Smooth muscle cell (in vitro differentiated cells): Measurements from ENCODE around the gene LRRC59. TPM values are rescaled to one million over a fixed set of nuclear protein-coding genes. Genes with fewer than 3 reads are reported as not detected.

Source experiments
- DNase-seq: peaks from one replicate; lab custom pipeline; 2025; ENCODE audit not compliant: unreplicated experiment; lab: John Stamatoyannopoulos, UW
- H2AFZ ChIP-seq: fragments of 200-600 bp; sonication (generic); 2 replicates; pipeline ENCODE4 v1.6.0; 2016; ENCODE audit warnings: antibody characterized with exemption, low read depth, mild to moderate bottlenecking
- H3F3A ChIP-seq: fragments of 200-600 bp; sonication (generic); 2 replicates; pipeline ENCODE4 v1.6.0; 2017; ENCODE audit warnings: antibody characterized with exemption, low read depth
- H3K27ac ChIP-seq: fragments of 200-600 bp; sonication (generic); 2 replicates; pipeline ENCODE4 v1.5.1; 2016; ENCODE audit warnings: low read depth, mild to moderate bottlenecking
- H3K27me3 ChIP-seq: fragments of 200-600 bp; sonication (generic); 2 replicates; pipeline ENCODE4 v1.6.1; 2016; ENCODE audit warnings: low read depth, mild to moderate bottlenecking
- H3K36me3 ChIP-seq: fragments of 200-600 bp; sonication (generic); 2 replicates; pipeline ENCODE4 v1.5.1; 2016; ENCODE audit warnings: low read depth
- H3K4me1 ChIP-seq: fragments of 200-600 bp; sonication (generic); 2 replicates; pipeline ENCODE4 v1.5.1; 2016; ENCODE audit warnings: low read depth
- H3K4me2 ChIP-seq: fragments of 200-600 bp; sonication (generic); 2 replicates; pipeline ENCODE4 v1.6.0; 2016; ENCODE audit warnings: mild to moderate bottlenecking
- H3K4me3 ChIP-seq: fragments of 200-600 bp; sonication (generic); 2 replicates; pipeline ENCODE4 v1.5.1; 2016; ENCODE audit warnings: mild to moderate bottlenecking
- H3K79me2 ChIP-seq: fragments of 200-600 bp; sonication (generic); 2 replicates; pipeline ENCODE4 v1.6.0; 2016; ENCODE audit warnings: low read depth, mild to moderate bottlenecking
- H3K9ac ChIP-seq: fragments of 200-600 bp; sonication (generic); 2 replicates; pipeline ENCODE4 v1.6.0; 2016; ENCODE audit warnings: low read depth
- H3K9me3 ChIP-seq: fragments of 200-600 bp; sonication (generic); replicated peaks from 2 replicates; pipeline ENCODE4 v1.5.1; 2016; ENCODE audit warnings: low read depth
- H4K20me1 ChIP-seq: fragments of 200-600 bp; sonication (generic); 2 replicates; pipeline ENCODE4 v1.6.0; 2016; ENCODE audit warnings: low read depth
- WGBS: methylation state at CpG from one replicate; pipeline ENCODE4 v1.1.7; 2016; ENCODE audit warnings: low lambda C conversion rate; 5-methylcytosine and 5-hydroxymethylcytosine counted together
- polyA plus RNA-seq: library from polyadenylated mRNA; unstranded; fragments of >200 nt; fragmentation: Nextera tagmentation; extraction: Ambion mirVana; gene quantifications from 2 replicates; pipeline ENCODE4 v1.2.1, GENCODE V29; 2016
- total RNA-seq: library from RNA; depleted of rRNA; stranded (reverse); fragments of >200 nt; gene quantifications from 2 replicates; pipeline ENCODE4 v1.2.3, GENCODE V29; 2014
- TF ChIP-seq, protein P1 (sequence below): fragments of 200-600 bp; sonication (generic); IDR thresholded peaks from 2 replicates; pipeline ENCODE4 v1.5.1; 2017; ENCODE audit warnings: borderline replicate concordance, mild to moderate bottlenecking, antibody characterized with exemption; ENCODE audit not compliant: insufficient read depth, poor library complexity, severe bottlenecking

The LRRC59 gene
- total and polyA plus RNA-seq, 2 experiments from 2014 or later: 160 to 161 TPM

DNA sequence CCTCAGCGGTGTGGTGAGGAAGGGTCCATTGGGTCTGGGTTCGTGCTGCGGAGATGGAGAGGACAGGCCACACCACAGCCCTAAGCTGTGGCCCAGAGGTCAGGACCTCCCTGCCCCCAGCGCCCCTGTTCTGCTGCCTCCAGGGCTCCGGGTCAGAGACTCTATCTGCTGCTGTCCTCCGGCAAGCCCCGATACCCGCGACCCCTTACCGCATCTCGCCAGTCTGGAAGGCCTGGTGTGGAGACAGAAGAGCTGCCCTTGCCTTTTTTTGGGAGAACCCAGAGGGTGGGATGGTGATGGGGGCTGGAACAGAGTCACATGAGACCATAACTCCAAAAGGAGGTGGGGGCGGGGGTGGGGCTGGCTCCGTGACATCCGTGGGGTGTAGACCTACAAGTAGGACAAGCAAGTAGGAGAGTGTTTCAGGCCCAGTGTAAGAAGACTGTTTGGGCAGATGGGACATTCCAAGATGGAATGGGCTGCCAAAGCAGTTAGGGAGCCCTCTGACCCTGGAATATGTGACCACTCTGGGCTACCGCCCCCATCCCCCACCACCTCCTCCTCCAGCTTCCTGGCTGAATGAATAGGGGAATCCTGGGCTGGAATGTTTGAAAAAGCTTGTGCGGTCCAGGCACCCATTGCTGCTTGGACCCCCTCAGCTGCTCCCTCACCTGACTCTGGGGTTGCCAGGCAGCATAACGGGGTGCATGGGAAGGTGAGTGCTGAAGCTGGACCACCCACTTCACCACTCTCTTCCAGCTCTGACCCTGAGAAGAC lies 50.0 kb downstream of the LRRC59 start:
- Histone ChIP-seq H3K9ac (peak overlapping the region; percentile 79), H3K4me2 (peak overlapping the region; percentile 98), H3K27me3 (no peaks in the 10 kb centered on the region), H3K9me3 (no peaks in the 10 kb centered on the region), H3K36me3 (no peaks in the 10 kb centered on the region), H3K4me1 (peaks cover 16% of the 10 kb centered on the region), H2AFZ (no peak overlapping the region), H3F3A (no peaks in the 10 kb centered on the region), H3K27ac (no peak overlapping the region), H3K4me3 (peak overlapping the region; percentile 91), H4K20me1 (peaks cover 47% of the 10 kb centered on the region), H3K79me2 (peaks cover 34% of the 10 kb centered on the region)
- DNase-seq: no peak
- WGBS: 23% methylated on average over 17 of the region's 17 CpGs
- TF ChIP-seq, protein P1, sequence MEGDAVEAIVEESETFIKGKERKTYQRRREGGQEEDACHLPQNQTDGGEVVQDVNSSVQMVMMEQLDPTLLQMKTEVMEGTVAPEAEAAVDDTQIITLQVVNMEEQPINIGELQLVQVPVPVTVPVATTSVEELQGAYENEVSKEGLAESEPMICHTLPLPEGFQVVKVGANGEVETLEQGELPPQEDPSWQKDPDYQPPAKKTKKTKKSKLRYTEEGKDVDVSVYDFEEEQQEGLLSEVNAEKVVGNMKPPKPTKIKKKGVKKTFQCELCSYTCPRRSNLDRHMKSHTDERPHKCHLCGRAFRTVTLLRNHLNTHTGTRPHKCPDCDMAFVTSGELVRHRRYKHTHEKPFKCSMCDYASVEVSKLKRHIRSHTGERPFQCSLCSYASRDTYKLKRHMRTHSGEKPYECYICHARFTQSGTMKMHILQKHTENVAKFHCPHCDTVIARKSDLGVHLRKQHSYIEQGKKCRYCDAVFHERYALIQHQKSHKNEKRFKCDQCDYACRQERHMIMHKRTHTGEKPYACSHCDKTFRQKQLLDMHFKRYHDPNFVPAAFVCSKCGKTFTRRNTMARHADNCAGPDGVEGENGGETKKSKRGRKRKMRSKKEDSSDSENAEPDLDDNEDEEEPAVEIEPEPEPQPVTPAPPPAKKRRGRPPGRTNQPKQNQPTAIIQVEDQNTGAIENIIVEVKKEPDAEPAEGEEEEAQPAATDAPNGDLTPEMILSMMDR: no peak

- no peaks in the 10 kb centered on the region for H3K9me3 ChIP-seq
Observed at GRCh38 chr17:50346313-50347116, 50.8 kb downstream of the LRRC59 start.

DNA sequence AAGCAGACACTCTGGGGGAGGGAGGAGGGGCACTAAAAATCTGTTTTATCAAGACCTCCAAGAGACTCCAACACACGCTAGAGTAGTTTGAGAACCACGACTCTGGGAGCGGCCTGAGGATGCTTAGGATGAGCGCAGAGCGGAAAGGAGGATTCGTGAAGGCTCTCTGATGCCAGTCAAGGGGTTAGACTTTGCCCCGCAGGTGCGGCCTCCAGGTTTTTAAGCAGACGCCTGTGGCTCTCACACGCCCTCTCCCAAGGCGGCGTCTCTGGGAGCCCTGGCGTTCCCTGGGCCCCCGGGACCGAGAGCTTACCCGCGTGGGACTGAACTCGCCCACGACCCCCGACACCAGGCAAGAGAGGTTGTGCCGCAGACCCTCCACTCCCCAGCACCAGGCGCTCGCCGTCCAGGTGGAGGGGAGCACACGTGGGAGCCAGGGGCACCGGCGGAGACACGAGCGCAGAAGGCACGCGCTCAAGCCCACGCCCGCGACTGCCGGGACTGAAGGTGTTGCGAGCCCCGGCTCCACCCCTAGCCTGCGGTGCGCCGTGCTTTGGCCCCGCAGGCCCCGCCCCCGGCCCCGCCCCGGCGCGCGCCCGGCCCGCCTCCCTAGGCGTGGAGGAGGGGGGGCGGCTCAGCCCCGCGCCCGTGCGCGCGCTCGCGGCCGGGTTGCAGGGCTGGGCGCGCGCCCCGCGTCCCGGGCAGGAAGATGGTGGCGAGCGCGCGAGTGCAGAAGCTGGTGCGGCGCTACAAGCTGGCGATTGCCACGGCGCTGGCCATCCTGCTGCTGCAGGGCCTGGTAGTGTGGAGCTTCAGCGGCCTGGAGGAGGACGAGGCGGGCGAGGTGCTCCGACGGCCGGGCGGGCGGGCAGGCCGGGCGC lies 51.7 kb downstream of the LRRC59 start, which contains the start of gene XYLT2:
TSS of gene XYLT2 (plus strand) at position 695 of the 881 bp plus-strand sequence. CDS start at position 710, 15 bp downstream.
- no peaks in the 10 kb centered on the region for H3K36me3 ChIP-seq
- no peaks in the 10 kb centered on the region for H3K9me3 ChIP-seq
- no peak within 1 kb of the TSS for H3K27ac ChIP-seq
- TF ChIP-seq, protein P1: no peak
- H4K20me1 ChIP-seq: peaks cover 31% of the 10 kb centered on the region
- peak within 1 kb of the TSS; percentile 79 for H3K9ac ChIP-seq
- H3K79me2 ChIP-seq: peaks cover 34% of the 10 kb centered on the region
- no peaks in the 10 kb centered on the region for H3K27me3 ChIP-seq
- 8% methylated on average over 40 of the region's 87 CpGs for WGBS
- H3F3A ChIP-seq: no peaks in the 10 kb centered on the region
- no peak for DNase-seq
- H2AFZ ChIP-seq: no peak within 1 kb of the TSS
- H3K4me2 ChIP-seq: peak within 1 kb of the TSS; percentile 98
- H3K4me3 ChIP-seq: peak within 1 kb of the TSS; percentile 91
- peaks cover 16% of the 10 kb centered on the region for H3K4me1 ChIP-seq

More at GRCh38 chr17:50346313-50347116, 50.8 kb downstream of the LRRC59 start:
- Histone ChIP-seq H3K9ac (peak overlapping the region; percentile 79), H3F3A (no peaks in the 10 kb centered on the region), H3K36me3 (no peaks in the 10 kb centered on the region), H3K79me2 (peaks cover 34% of the 10 kb centered on the region), H2AFZ (no peak overlapping the region), H3K4me1 (peaks cover 16% of the 10 kb centered on the region), H3K27ac (no peak overlapping the region), H3K4me2 (peak overlapping the region; percentile 98), H3K27me3 (no peaks in the 10 kb centered on the region), H4K20me1 (peaks cover 39% of the 10 kb centered on the region), H3K4me3 (peak overlapping the region; percentile 91)
- TF ChIP-seq, protein P1: no peak
- DNase-seq: peak; percentile 32
- 6% methylated on average over 24 of the region's 57 CpGs for WGBS
